Fibroblast of skin of back (primary cell): ENCODE data around the gene SLC25A22. TPM values are rescaled to one million over a fixed set of nuclear protein-coding genes. Genes with fewer than 3 reads are reported as not detected.

Experiments
- DNase-seq: peaks from one replicate; pipeline ENCODE4 v3.0.0-alpha.2; 2013
- polyA plus RNA-seq, 2 experiments: library from polyadenylated mRNA; unstranded; fragments of 120-200 nt; gene quantifications; one replicate each; pipeline ENCODE4 v1.2.1, GENCODE V29; 2013; ENCODE audit not compliant: insufficient read length in 2 of 2

The SLC25A22 gene
- 21.9 TPM for polyA plus RNA-seq (2013, experiment 1 of 2; ENCODE audit: insufficient read length)
- 14.5 TPM for polyA plus RNA-seq (2013, experiment 2 of 2; ENCODE audit: insufficient read length)

DNA sequence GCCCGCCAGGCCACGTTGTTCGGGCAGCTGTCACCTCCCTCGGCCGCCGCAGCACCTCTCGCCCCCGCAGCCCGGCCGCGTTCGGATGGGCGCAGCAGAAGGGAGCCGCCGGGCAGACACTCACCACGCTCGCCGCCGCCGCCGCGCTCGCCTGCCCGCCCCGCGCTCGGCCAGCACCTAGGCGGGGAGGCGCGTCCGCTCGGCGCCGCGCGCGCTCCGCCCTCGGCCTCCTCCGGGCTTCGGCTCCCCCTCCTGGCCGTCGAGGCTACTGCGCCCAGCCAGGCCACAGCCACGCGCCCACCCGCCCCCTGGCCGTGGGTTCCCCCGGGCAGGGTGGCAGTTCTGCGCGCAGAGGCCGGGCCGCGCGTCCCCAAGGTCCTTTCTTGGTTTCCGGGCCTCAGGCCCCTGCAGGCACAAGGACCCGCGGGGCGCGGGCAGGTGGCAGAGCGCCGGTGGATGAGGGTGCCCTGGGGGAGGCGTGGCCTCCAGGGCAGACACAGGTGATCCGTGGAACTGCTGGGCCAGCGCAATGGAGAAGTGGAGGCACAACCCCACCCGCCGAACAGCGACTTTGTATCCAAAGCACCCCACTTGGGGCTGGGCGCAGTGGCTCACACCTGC lies at the start of gene SLC25A22:
SLC25A22 (minus strand) TSS at position 189 of the 621 bp plus-strand sequence. CDS start 3,275 bp downstream, outside the sequence.
- DNase-seq, result peak; percentile 77

DNA sequence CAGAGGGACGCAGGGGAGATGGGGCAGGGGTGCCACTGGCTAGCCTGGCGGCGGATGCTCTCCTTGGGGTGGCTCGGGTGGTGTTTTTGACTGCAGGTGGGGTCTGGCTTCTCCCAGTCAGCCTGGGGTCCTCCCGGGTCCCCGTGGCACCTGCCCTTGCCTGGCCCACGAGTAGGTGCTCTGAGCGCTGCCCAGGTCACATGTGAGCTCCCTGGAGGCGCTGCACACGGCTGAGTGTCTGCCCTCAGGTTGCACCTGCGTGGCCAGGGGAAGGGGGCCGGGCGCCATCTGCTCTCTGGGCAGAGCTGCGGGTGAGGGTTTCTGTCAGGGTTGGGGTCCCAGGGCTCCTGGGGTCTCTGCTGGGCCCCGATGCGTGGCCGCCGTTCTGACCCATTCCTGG lies 49.8 kb upstream of the SLC25A22 start:
- DNase-seq, result no peak

DNA sequence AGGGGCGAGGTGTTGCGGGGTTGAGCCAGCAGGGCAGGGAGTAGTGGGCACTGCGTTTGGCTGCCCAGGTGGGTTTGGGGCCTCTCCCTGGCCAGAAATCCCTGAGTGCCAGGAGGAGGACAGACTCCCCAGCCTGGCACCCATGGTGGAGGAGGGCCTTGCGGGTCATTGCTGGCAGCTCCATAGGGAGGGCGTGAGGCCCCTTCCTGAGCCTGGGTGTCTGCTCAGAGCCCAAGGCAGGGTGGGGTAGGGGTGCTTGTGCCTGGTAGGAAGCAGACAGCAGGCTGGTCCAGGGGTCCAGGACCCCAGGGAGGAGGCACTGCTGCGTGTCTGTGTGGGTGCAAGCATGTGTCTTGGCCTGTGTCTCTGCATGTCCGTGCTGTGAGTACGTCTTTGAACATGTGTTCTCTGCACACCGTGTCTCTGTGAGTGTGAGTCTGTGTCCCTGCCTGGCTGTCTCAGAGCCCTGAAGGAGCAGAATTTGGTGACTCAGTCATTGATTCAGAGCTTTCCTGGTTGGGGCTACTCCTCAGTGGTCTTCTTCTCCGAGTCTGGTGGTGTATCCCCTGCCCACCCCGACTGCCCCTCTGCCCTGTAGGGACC lies 48.5 kb upstream of the SLC25A22 start:
- peak; percentile 51 for DNase-seq

DNA sequence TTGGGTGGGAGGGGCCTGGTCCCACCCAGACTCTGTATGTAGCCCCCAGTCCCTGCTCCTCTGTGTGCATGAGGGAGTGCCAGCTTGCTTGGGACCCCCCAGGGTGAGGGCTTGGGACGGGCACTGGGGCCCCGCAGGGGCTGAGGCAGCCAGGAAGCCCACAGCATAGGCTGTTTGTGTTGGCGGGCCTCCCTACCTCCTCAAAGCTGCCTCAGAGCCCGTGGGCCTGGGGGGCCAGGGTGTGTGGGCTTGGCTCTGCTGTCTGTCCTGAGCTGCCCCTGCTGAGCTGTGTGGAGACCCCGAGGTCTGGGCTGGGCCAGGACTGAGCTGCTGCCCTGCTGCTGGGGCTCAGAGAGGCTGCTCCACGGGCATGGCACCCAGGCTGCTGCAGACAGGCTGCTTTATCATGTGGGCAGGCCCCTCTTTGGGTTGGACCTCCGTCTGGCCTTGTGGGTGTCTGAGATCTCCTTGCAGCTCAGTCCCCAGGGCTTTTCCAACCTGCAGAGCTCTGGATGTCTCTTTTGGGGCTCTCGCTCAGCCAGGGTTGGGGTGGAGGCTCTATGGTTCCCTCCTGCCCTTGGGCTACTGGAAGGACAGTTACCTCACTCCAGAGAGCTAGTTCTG lies 47.9 kb upstream of the SLC25A22 start:
- peak; percentile 77 for DNase-seq

DNA sequence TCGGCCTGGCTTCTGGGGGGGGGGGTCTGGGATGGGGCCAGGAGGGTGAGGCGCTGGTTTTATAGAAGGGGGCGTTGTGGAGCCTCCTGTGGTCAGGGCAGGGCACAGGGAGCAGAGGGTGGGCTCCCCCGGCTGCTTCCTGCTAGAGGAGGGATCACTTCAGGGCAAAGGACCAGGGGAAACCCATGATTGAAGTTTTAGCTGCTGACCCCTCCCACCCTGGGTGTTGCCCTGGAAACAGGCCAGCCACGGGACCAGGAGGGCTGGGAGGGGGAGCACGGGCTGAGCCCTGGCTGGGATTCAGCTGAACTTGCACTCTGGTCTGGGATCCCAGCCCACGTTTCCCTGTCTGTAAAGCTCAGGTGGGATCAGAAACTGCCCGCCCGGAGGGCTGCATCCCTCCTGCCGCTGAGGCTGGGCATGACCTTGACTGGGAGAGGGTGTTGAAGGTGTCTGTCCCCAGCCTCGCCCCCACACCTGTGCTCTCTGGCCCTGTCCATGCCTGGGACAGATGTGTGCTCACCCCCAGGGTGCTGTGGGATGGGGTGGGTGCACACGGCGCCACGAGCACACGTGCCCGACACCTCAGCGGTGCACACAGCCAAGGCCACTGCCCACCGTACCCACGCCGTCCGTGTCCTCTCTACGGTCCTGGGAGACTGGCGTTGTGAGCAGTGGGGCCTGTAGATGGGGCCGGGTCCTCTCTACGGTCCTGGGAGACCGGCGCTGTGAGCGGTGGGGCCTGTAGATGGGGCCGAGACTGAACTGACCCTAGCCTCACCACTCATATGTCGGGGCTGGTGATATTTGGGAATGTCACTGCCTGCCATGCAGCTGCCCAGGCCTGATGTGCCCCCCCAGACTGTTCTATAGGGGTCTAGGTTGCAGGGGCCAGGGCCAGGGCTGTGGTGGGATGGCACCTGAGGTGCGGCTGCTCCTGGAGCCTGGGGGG lies 46.9 kb upstream of the SLC25A22 start:
- DNase-seq, result peak; percentile 90

DNA sequence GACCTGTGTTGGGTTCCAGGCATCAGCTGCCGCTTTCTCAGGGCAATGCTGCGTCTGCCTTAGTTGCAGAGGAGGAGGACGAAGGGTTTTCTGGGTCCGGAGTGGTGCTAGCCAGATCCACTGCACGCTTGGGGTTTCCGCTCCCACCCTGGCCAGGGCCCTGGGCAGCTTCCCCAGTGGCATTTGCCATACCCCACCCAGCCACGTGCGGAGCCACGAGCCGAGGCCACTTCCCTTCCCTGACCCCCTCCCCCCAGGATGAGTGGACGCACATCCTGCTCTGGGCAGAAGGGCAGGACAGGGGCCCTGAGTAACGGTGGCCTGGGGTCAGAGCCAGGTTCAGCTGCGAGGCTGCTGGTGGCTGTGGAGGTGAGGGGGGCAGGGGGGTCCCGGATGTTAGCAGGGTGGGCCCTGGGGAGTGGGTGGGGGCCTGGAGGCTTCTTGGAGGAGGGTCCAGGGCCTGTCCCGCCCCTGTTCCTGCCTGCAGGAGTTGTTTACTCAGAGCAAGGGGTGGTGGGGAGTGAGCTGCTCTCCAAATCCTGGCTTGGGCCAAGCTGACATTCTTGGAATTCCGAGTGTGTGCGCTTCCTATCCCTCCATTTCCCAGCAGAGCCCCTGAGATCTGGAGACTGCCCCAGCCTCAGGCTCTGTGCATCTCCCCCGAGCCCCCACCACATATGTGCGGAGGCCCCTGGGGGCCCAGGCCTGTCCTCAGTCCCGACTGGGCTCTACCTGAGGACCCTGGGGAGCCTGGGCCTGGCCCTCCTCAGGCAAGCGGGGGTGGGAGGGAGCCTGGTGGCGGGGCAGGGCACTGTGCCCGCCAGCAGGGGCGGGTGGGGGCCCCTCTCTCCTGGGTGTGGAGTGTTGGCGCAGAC lies 46.0 kb upstream of the SLC25A22 start:
- DNase-seq, result peak; percentile 97

DNA sequence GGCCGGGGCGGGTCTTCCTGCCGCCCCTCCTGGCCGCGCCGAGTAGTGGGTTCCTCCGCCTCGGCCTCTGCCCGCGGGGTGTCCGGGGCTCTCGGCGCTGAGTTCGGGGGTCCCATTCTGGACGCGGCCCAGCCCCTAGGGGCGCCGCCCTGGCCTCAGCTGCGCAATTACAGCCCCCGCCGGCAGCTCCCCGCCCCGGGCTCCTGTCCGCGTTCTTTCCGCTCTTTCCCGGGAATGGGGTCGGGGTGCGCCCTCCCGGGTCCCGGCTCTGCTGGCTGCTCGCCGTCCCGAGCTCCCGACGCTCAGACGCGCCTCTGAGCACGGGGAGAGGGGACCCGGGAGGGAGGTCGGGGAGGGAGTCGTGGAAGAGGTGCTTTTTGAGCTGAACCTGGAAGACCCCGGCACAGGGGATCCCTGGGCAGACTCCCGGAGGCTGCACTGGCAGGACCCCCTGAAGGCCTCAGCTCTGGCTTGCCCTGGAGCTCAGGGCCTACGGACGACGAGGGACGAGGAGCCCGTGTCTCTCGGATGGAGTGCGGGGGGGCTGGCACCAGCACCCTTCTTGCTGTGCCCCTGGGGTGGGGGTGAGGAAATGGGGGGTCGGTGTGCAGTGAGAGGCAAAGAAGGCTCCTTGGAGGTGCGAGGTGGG lies 45.1 kb upstream of the SLC25A22 start:
- DNase-seq, result no peak

DNA sequence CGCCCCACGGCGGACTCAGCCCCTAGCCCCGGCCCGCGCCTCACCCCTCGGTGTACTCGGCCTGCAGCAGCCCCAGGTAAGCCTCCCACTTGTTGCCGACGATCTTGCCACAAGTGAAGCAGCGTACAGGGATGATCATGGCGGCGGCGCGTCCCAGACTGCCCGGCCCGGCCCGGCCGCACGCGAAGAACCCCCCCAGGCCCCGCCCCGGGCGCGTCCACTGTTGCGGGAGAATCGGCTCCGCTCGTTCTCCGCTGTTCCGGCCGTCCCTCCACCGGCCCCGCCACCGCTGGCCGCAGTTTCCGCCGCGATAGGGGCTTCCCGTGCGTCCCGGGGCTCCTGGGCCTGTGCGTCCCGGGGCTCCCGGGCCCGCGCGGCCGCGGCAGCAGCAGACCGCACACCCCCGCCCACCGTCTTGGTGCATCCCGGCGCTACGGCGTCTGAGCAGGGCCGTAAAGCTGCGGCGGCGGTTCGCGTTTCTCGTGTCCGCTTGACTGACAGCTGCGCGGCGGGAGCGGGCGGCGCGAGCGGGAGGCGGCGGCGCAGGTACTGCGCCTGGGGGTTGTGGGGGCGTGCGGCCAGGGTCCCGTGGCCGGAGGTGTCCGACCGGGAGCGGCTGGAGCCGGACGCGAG lies 44.4 kb upstream of the SLC25A22 start, which contains the start of the genes POLR2L and TSPAN4:
POLR2L (minus strand) TSS at position 160 of the 633 bp plus-strand sequence; CDS start at position 139, 21 bp downstream.
TSPAN4 (plus strand) TSS at position 483 of the 633 bp plus-strand sequence. CDS start 7,453 bp downstream, outside the sequence.
- DNase-seq, result peak; percentile 88

DNA sequence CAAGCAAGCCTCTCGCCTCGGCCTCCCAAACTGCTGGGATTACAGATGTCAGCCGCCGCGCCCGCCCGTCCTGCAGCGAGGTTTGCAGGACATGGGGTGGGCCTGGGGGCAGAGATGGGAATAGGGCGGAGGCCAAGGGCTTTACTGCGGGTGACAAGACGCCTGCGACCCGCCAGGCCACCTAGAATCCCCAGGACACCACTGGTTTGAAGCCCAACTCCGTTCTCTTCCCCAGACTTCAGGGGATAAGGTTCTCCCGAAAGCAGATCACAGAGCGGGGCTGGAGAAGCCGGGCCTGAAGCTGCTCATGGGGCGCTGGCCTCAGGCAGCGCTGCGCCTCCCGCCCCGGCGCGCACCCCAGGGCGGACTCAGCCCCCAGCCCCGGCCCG lies 43.9 kb upstream of the SLC25A22 start:
- DNase-seq, result no peak

DNA sequence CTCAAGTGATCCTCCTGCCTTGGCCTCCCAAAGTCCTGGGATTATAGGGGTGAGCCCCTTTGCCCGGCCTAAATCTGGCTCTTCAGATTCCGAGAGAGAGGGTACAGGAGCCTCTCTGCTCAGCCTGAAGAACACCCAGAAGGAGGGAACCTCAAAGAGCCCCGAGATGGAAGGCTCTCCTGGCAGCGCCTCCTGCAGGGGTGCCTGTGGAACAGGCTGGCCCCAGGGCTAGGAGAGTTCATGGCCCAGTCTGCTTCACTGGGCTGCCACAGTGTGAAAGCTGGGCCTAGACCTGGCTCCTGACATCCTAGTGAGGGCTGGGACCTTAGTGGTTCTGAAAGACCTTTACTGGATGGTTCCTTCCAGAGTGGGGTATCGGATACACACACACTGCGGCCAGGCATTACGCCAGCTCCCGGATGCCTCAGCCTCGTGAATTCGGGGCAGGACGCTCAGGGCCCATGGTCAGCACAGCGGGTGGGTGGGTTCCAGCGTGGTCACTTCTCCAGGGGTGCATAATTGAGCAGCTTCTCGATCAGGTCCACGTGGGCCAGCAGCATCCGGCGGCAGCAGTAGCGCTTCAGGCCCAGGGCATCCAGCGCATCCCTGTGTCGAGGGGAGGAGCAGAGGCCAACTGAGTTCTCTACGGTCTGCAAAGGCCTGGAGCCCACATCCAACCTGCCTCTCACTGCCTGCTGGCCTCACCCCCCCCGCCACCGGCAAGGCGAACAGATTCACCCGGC lies 42.0 kb upstream of the SLC25A22 start:
- DNase-seq, result no peak

DNA sequence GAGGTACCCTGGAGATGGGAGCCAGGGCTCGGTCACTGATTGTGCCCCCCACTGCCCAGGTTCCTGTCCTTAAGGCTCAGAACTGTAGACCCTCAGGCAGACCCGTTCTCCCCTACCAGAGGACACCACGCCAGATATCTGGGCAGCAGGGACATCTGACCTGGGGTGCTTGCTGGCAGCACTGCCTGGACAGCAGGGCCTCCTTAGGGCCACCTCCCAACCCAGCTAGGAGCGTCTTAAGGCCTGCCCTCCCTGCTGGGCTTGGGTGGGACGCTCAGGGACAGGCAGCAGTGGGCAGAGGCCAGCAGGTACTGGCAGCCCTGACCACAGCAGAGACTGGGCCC lies 41.2 kb upstream of the SLC25A22 start:
- DNase-seq, result no peak

DNA sequence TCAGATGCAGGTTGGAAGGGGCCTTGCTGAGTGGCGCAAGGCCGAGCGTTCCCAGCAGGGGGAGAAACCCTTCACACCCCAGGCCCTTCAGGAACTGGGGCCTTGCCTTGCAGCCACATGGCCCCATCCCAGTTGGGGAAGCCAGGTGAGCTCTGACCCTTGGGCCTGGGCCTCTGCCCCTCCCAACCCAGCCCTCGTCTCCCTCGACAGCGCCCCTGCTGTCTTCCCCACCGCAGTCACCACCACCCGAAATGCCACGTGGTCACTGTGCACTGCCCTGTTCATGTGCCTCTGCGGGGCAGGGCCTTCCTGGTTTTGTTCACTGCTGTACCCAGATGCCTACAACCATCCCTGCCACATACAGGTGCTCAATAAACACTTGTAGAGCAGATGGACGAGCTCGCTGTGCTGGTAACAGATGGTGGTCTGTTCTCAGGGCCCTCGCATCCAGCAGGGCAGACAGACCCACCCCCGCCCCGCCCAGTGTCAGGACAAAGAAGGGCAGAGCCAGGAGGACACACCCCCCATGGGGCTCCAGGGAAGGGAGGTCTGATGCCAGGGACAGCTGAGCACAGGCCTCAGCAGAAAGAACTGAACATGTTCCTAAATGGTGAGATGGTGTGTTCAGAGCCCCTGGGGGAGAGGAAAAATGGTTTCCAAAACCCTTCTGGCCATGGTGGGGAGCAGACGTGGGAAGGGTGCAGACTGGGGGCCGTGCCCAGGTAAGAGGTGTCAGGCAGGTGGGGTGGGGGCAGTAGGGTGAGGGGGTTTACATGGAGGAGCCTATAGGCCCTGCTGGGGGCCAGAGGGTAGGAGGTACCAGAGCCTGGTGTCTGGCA lies 40.6 kb upstream of the SLC25A22 start:
- DNase-seq, result no peak

DNA sequence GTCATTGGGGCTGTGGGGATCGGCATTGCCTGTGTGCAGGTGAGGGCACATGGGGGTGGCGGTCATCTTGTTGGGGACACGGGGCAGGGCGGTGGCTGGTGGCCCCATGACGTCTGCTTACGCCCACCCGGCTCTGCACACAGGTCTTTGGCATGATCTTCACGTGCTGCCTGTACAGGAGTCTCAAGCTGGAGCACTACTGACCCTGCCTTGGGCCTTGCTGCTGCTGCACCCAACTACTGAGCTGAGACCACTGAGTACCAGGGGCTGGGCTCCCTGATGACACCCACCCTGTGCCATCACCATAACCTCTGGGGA lies 39.9 kb upstream of the SLC25A22 start:
- no peak for DNase-seq

DNA sequence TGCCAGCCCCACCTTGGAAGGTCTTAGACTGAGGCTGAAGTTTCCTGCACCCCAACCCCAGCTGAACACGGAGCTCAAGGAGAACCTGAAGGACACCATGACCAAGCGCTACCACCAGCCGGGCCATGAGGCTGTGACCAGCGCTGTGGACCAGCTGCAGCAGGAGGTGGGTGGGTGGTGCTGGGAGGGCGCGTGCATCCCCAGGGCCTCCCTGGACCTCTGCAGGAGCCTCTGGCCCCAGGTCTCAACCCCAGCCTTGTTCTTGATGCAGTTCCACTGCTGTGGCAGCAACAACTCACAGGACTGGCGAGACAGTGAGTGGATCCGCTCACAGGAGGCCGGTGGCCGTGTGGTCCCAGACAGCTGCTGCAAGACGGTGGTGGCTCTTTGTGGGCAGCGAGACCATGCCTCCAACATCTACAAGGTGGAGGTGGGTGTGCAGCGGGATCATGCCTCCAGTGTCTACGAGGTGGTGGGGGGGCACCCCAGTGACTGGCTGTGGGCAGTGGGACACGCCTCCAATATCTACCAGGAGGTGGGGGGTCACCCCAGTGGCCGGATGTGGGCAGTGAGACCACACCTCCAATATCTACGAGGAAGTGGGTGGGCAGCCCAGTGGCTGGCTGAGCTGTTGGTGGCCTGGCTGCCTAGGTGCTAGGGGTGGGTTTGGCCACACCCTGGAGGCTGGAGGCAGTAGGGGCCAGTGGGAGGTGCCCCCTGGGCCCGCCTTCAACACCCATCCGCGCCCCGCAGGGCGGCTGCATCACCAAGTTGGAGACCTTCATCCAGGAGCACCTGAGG lies 39.3 kb upstream of the SLC25A22 start:
- DNase-seq, result no peak

DNA sequence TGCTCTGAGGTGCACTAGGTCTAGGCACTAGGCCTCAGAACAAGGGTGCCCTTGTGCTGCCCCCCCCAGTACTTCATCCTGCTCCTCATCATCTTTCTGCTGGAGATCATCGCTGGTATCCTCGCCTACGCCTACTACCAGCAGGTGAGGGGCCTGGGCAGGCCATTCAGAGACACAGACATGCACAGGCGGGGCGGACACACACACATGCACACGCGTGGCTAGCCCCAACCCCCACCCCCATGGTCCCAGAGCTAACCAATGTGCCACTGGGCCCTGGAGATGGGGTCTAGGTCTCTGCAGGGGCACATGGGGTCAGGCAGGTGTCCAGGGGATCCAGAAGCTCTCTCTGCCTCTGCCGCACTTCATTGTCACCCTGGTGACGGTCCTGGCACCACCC lies 38.6 kb upstream of the SLC25A22 start:
- no peak for DNase-seq

DNA sequence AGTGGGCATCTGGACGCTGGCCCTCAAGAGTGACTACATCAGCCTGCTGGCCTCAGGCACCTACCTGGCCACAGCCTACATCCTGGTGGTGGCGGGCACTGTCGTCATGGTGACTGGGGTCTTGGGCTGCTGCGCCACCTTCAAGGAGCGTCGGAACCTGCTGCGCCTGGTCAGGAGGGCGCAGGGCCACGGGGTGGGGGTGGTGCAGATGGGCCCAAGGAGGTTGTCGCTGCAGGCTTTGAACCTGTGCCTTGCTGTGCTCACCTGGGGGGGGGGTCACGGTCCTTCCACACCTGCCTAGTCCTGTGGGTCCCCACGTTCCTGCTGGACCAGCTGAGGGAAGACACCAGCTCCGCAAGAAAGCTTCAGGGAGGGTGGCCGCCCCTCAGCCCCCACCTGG lies 38.2 kb upstream of the SLC25A22 start:
- no peak for DNase-seq

DNA sequence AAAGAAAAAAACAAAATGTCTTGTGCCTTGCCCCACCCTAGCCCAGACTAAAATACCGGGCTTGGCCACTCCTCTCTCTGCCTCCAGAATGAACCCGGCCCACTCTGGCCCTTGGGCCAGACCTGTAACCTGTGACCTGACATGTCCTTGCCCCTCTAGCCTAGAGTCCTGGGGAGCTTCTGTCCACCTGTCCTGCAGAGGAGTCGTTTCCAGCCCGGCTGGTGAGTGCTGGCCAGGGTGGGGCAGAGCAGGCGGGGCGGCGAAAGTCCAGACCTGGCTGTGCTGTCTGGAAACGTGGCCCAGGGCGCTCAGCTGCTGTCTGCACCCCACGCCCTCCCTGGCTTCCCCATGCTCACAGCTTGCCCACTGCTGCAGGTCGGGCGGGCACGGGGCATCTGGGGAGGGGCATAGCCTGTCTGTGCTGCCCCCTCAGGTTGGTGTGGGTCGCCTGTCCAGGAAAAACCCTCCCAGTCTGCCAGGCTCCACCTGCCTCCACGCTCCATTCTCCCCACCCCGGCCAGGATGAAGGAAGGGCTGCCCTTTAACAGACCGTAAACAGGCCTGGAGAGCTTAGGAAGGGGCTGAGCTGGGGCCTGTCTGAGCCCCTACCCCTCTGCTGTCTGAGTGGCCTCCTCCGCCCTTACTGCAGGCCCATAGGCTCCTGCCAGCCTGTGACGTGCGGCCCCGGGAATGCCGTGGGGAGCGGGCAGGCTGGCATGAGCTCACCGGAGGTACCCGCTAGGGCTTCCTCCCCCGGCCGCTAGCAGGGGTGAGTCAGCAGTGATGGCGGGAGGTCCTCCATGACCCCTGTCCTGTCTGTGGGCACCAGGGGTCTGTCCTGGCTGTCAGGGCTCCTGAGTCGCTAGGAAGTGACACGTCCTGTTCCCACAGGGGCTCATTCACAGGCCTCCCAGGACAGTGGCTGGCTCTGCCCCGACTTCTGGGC lies 36.6 kb upstream of the SLC25A22 start:
- peak; percentile 84 for DNase-seq
